T-helper 17 cell (primary cell): ENCODE data around the gene SIDT2. TPM values are rescaled to one million over a fixed set of nuclear protein-coding genes. Genes with fewer than 3 reads are reported as not detected.
A peak's percentile ranks its signal among the peaks of the same experiment; 100 is the strongest.

ENCODE experiments used
- ATAC-seq: fragments of 150-1000 bp; cut with Tn5 transposase; 2 replicates; pipeline ENCODE4 v1.10.0; 2021; ENCODE audit warnings: mild to moderate bottlenecking, moderate library complexity
- DNase-seq, 3 donors: peaks; one replicate each; pipeline versions ENCODE4 v3.0.0 to v3.0.0-alpha.2; 2020 to 2021
- H3K9me3 ChIP-seq: one replicate; pipeline ENCODE4 v1.7.0; 2013; ENCODE audit warnings: low read length, mild to moderate bottlenecking; ENCODE audit not compliant: control insufficient read depth, poor library complexity, severe bottlenecking
- H3K27ac Mint-ChIP-seq: one replicate; pipeline ENCODE4 v1.8.0; 2022; ENCODE audit warnings: mild to moderate bottlenecking, moderate library complexity, mixed read lengths
- H3K27me3 Mint-ChIP-seq: one replicate; pipeline ENCODE4 v1.8.0; 2022; ENCODE audit warnings: mixed read lengths
- H3K36me3 Mint-ChIP-seq: one replicate; pipeline ENCODE4 v1.8.0; 2022; ENCODE audit warnings: low read depth, mixed read lengths
- H3K4me1 Mint-ChIP-seq: one replicate; pipeline ENCODE4 v1.8.0; 2022; ENCODE audit warnings: mild to moderate bottlenecking, mixed read lengths
- H3K4me3 Mint-ChIP-seq: one replicate; pipeline ENCODE4 v1.8.0; 2022; ENCODE audit warnings: mild to moderate bottlenecking, moderate library complexity, mixed read lengths
- total RNA-seq, 4 donors: library from RNA in 2 of 4; stranded (reverse) in 2 of 4; gene quantifications; one replicate each; pipeline ENCODE4 v1.2.3 and lab custom pipeline; 2022 to 2026

SIDT2 gene
- total RNA-seq, 2 donors from 2014 or later, result 106 to 118 TPM

GRCh38 chr11:117230286-117230961 lies 51.9 kb downstream of the SIDT2 start:
- DNase-seq (no peak), ATAC-seq (peak; percentile 57)
- peak overlapping the region; percentile 97 for H3K27ac Mint-ChIP-seq
- no peaks in the 10 kb centered on the region for H3K9me3 ChIP-seq
- H3K4me1 Mint-ChIP-seq, result peaks cover 52% of the 10 kb centered on the region
- H3K27me3 Mint-ChIP-seq, result no peaks in the 10 kb centered on the region
- H3K4me3 Mint-ChIP-seq, result peak overlapping the region; percentile 98
- peaks cover 8% of the 10 kb centered on the region for H3K36me3 Mint-ChIP-seq

- DNase-seq (no peak), ATAC-seq (no peak)
- H3K27ac Mint-ChIP-seq, result peak overlapping the region; percentile 97
- peaks cover 51% of the 10 kb centered on the region for H3K4me1 Mint-ChIP-seq
- H3K4me3 Mint-ChIP-seq, result peak overlapping the region; percentile 98
- no peaks in the 10 kb centered on the region for H3K27me3 Mint-ChIP-seq
- peaks cover 8% of the 10 kb centered on the region for H3K36me3 Mint-ChIP-seq
- no peaks in the 10 kb centered on the region for H3K9me3 ChIP-seq
Observed at GRCh38 chr11:117230999-117231841, 52.7 kb downstream of the SIDT2 start.

GRCh38 chr11:117231842-117232091 lies 53.2 kb downstream of the SIDT2 start, which contains the start of gene PCSK7:
Gene PCSK7, minus strand, starts transcription at chr11:117232073. Its CDS starts 2,229 bp downstream, at chr11:117229844.
- peaks cover 47% of the 10 kb centered on the region for H3K4me1 Mint-ChIP-seq
- H3K4me3 Mint-ChIP-seq, result peak within 1 kb of the TSS; percentile 98
- no peaks in the 10 kb centered on the region for H3K9me3 ChIP-seq
- peak within 1 kb of the TSS; percentile 97 for H3K27ac Mint-ChIP-seq
- H3K36me3 Mint-ChIP-seq, result peaks cover 8% of the 10 kb centered on the region
- peak in 1 of 3 donors; percentile 18 for DNase-seq
- ATAC-seq, result no peak
- H3K27me3 Mint-ChIP-seq, result no peaks in the 10 kb centered on the region

GRCh38 chr11:117232092-117232878 lies 53.7 kb downstream of the SIDT2 start, which contains the start of gene RNF214:
Gene RNF214, plus strand, starts transcription at chr11:117232671. Its CDS starts 1,602 bp downstream, at chr11:117234273.
- Mint-ChIP-seq H3K27ac (peak within 1 kb of the TSS; percentile 97), H3K36me3 (peaks cover 8% of the 10 kb centered on the region), H3K4me1 (peaks cover 43% of the 10 kb centered on the region), H3K4me3 (peak within 1 kb of the TSS; percentile 98), H3K27me3 (no peaks in the 10 kb centered on the region)
- ATAC-seq (peak; percentile 83), DNase-seq (peak; percentile 67 to 76 (median 74))
- no peaks in the 10 kb centered on the region for H3K9me3 ChIP-seq

GRCh38 chr11:117232911-117233409 lies 54.4 kb downstream of the SIDT2 start:
- H3K36me3 Mint-ChIP-seq, result peaks cover 8% of the 10 kb centered on the region
- no peaks in the 10 kb centered on the region for H3K9me3 ChIP-seq
- H3K27me3 Mint-ChIP-seq, result no peaks in the 10 kb centered on the region
- peaks cover 43% of the 10 kb centered on the region for H3K4me1 Mint-ChIP-seq
- H3K27ac Mint-ChIP-seq, result peak overlapping the region; percentile 97
- H3K4me3 Mint-ChIP-seq, result peak overlapping the region; percentile 89
- ATAC-seq (no peak), DNase-seq (no peak)

- no peaks in the 10 kb centered on the region for H3K27me3 Mint-ChIP-seq
- peaks cover 10% of the 10 kb centered on the region for H3K4me1 Mint-ChIP-seq
- H3K36me3 Mint-ChIP-seq, result peaks cover 2% of the 10 kb centered on the region
- ATAC-seq (no peak), DNase-seq (no peak)
- no peak overlapping the region for H3K4me3 Mint-ChIP-seq
- no peak overlapping the region for H3K27ac Mint-ChIP-seq
- H3K9me3 ChIP-seq, result no peaks in the 10 kb centered on the region
Observed at GRCh38 chr11:117238221-117238620, 59.7 kb downstream of the SIDT2 start.

GRCh38 chr11:117239295-117239694 lies 60.8 kb downstream of the SIDT2 start:
- Mint-ChIP-seq H3K4me1 (peaks cover under 1% of the 10 kb centered on the region), H3K4me3 (no peak overlapping the region), H3K36me3 (peaks cover 4% of the 10 kb centered on the region), H3K27me3 (no peaks in the 10 kb centered on the region), H3K27ac (no peak overlapping the region)
- ATAC-seq (no peak), DNase-seq (no peak)
- no peaks in the 10 kb centered on the region for H3K9me3 ChIP-seq

Other genes starting within 250 kb of the SIDT2 start
- 10 to 100 TPM; 82.7 to 87.5 TPM for gene SIK3, start 80.3 kb upstream of the SIDT2 start, total RNA-seq
- 10 to 100 TPM; 31.1 to 43.4 TPM for gene PAFAH1B2, start 34.5 kb upstream of the SIDT2 start, total RNA-seq
- 1 to 10 TPM; 8.7 to 9.6 TPM for gene TAGLN, start 20.6 kb downstream of the SIDT2 start, total RNA-seq
- 100 to 1,000 TPM; 312 to 355 TPM for gene PCSK7, start 53.3 kb downstream of the SIDT2 start, total RNA-seq
- 10 to 100 TPM; 20.1 to 24.4 TPM for gene RNF214, start 53.9 kb downstream of the SIDT2 start, total RNA-seq
- 1 to 10 TPM; 4.3 to 4.5 TPM for gene BACE1-AS, start 112.6 kb downstream of the SIDT2 start, total RNA-seq
- 1 to 10 TPM; 2.0 to 3.5 TPM for gene BACE1, start 137.5 kb downstream of the SIDT2 start, total RNA-seq
- gene CEP164, start 149.1 kb downstream of the SIDT2 start, total RNA-seq, result 10 to 100 TPM; 46.7 to 52.6 TPM